ENCODE measurements around the gene SLC35G3. TPM values are rescaled to one million over a fixed set of nuclear protein-coding genes. Genes with fewer than 3 reads are reported as not detected.
"Not testable (repeated sequence)": the region's sequence is repeated elsewhere in the genome, so short reads cannot be mapped to it uniquely, and the experiment has no call there.

The SLC35G3 gene
- 0.48 TPM for total RNA-seq (ENCODE audit: insufficient read depth, low replicate concordance)

GRCh38 chr17:35194001-35194400, at the start of gene SLC35G3:
SLC35G3 (minus strand) TSS chr17:35194393; CDS start chr17:35194307, 86 bp downstream.
- DNase-seq (ENCODE audit: low spot score) = not testable (repeated sequence)

- peak; percentile 62 for DNase-seq (ENCODE audit: low spot score)
These were observed 49.6 kb upstream of the SLC35G3 start for GRCh38 chr17:35243561-35244340.

GRCh38 chr17:35242805-35243560, 48.8 kb upstream of the SLC35G3 start, which contains the start of gene SLFN5:
SLFN5 (plus strand) TSS chr17:35243072; CDS start chr17:35258691, 15,619 bp downstream.
- DNase-seq (ENCODE audit: low spot score) = peak; percentile 93

GRCh38 chr17:35242158-35242804, 48.1 kb upstream of the SLC35G3 start:
- peak; percentile 69 for DNase-seq (ENCODE audit: low spot score)

GRCh38 chr17:35241520-35241919, 47.3 kb upstream of the SLC35G3 start:
- no peak for DNase-seq (ENCODE audit: low spot score)

GRCh38 chr17:35240861-35241260, 46.7 kb upstream of the SLC35G3 start:
- DNase-seq (ENCODE audit: low spot score) = no peak

GRCh38 chr17:35239823-35240222, 45.6 kb upstream of the SLC35G3 start:
- no peak for DNase-seq (ENCODE audit: low spot score)

- no peak for DNase-seq (ENCODE audit: low spot score)
These were observed 44.6 kb upstream of the SLC35G3 start for GRCh38 chr17:35238821-35239220.

GRCh38 chr17:35236821-35237220, 42.6 kb upstream of the SLC35G3 start:
- DNase-seq (ENCODE audit: low spot score) = no peak

GRCh38 chr17:35235917-35236316, 41.7 kb upstream of the SLC35G3 start:
- no peak for DNase-seq (ENCODE audit: low spot score)

GRCh38 chr17:35235289-35235688, 41.1 kb upstream of the SLC35G3 start:
- no peak for DNase-seq (ENCODE audit: low spot score)

- not testable (repeated sequence) for DNase-seq (ENCODE audit: low spot score)
These were observed 40.1 kb upstream of the SLC35G3 start for GRCh38 chr17:35234315-35234714.

- DNase-seq (ENCODE audit: low spot score) = no peak
These were observed 35.4 kb upstream of the SLC35G3 start for GRCh38 chr17:35229638-35230037.

- DNase-seq (ENCODE audit: low spot score) = no peak
These were observed 33.4 kb upstream of the SLC35G3 start for GRCh38 chr17:35227546-35227945.

- DNase-seq (ENCODE audit: low spot score) = no peak
These were observed 30.2 kb upstream of the SLC35G3 start for GRCh38 chr17:35224436-35224835.

GRCh38 chr17:35222452-35222851, 28.3 kb upstream of the SLC35G3 start:
- DNase-seq (ENCODE audit: low spot score) = no peak

- DNase-seq (ENCODE audit: low spot score) = no peak
These were observed 24.7 kb upstream of the SLC35G3 start for GRCh38 chr17:35218915-35219314.

GRCh38 chr17:35217107-35217506, 22.9 kb upstream of the SLC35G3 start:
- no peak for DNase-seq (ENCODE audit: low spot score)

GRCh38 chr17:35214631-35215273, 20.6 kb upstream of the SLC35G3 start:
- DNase-seq (ENCODE audit: low spot score) = no peak

GRCh38 chr17:35214192-35214591, 20.0 kb upstream of the SLC35G3 start:
- no peak for DNase-seq (ENCODE audit: low spot score)

- no peak for DNase-seq (ENCODE audit: low spot score)
These were observed 19.3 kb upstream of the SLC35G3 start for GRCh38 chr17:35213412-35213940.

All from umbilical cord (tissue), 2 donors.